ENCODE data around the gene LYPLA2.
A peak's percentile ranks its signal among the peaks of the same experiment; 100 is the strongest.

Gene LYPLA2

DNA sequence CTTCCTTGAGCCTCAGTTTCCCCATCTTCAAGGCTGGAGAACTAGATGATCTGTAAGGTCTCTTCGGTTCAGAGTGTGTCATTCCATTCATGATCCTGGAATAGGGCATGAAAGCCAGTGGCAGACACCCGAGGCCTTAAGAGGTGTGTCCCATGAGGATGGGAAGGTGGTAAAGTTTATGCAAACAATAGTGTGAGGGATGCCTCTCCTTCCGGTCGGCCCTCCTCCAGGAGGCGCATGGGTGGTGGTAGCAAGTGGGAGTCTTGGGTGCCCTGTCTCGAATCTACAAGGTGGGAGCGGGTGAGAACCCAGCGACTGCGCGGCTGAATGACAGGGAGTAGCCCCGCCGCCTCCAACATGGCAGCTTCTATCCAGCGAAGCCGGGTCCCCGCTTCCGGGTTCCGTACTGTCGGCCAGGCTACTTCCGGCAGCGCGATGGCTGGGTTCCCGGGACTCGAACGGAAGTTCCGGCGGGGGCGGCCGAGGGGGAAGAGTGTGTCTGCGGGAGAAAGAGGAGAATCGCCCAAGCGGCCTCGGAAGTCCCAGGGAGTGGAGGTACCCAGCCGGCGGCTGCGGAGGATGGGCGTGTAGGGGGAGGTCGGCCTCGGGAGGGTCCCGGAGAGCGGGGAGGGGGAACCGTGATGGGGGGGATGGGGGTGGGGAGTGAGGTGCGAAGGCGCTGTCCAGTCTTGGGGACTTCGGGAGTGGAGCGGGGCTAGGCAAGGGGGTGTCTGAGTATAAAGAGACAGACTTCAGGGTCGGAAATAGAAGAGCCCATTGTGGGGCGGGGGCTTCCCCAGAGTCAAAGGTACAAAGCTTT lies at the start of gene LYPLA2:
LYPLA2 (plus strand) TSS at position 450 of the 820 bp plus-strand sequence. CDS start 1,538 bp downstream, outside the sequence.
- peak; percentile 92 for DNase-seq (ENCODE audit: low spot score)

DNA sequence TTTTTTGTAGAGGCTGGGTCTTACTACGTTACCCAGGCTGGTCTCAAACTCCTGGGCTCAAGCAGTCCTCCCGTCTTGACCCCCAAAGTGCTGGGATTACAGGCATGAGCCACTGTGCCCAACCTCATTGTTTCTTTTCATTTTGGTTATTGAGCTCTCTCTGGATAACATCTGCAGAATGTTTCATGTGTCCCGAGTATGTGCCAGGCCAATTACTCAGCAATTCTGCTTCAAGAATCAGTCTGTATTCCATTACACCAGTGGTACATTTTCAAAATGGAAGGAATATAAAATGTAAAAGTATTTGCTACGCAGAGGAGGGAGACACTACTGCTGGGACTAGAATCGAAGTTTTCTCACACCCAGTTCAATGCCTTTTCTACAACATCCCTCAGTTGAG lies 49.3 kb upstream of the LYPLA2 start:
- DNase-seq (ENCODE audit: low spot score), result no peak

- no peak for DNase-seq (ENCODE audit: low spot score)
Observed at GRCh38 chr1:23742670-23743286, 48.2 kb upstream of the LYPLA2 start.

- peak; percentile 94 for DNase-seq (ENCODE audit: low spot score)
Observed at GRCh38 chr1:23743287-23744152, 47.4 kb upstream of the LYPLA2 start, which contains the start of gene ELOA. Gene ELOA, plus strand, starts transcription at chr1:23743471. Its CDS starts 33 bp downstream, at chr1:23743504.

GRCh38 chr1:23745515-23745914 lies 45.4 kb upstream of the LYPLA2 start:
- DNase-seq (ENCODE audit: low spot score), result no peak

DNA sequence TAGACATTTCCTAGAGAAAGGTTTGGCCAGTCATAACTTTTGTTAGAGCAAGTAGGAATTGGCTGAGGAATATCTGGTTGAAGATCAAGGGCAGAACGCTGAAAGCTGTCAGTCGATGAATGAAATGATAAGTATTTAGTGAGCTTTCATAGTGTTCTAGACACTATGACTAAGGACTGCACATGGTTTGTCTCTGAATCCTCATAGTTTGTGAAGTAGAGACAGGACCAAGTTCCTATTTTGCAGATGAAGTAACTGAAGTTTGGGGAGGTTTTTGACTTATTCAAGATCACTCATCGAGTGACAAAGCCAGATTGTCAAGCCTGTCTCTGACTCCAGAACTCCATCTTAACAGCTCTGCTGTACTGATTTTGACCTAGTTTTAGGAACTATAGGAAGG lies 42.9 kb upstream of the LYPLA2 start:
- no peak for DNase-seq (ENCODE audit: low spot score)

DNA sequence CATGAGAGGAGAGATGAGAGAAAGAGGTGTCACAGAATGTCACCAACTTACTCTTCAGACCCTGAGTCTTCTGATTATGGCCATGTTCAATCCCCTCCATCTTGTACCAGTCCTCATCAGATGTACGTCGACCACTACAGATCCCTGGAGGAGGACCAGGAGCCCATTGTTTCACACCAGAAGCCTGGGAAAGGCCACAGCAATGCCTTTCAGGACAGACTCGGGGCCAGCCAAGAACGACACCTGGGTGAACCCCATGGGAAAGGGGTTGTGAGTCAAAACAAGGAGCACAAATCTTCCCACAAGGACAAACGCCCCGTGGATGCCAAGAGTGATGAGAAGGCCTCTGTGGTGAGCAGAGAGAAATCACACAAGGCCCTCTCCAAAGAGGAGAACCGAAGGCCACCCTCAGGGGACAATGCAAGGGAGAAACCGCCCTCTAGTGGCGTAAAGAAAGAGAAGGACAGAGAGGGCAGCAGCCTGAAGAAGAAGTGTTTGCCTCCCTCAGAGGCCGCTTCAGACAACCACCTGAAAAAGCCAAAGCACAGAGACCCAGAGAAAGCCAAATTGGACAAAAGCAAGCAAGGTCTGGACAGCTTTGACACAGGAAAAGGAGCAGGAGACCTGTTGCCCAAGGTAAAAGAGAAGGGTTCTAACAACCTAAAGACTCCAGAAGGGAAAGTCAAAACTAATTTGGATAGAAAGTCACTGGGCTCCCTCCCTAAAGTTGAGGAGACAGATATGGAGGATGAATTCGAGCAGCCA lies 39.7 kb upstream of the LYPLA2 start:
- peak; percentile 79 for DNase-seq (ENCODE audit: low spot score)

DNA sequence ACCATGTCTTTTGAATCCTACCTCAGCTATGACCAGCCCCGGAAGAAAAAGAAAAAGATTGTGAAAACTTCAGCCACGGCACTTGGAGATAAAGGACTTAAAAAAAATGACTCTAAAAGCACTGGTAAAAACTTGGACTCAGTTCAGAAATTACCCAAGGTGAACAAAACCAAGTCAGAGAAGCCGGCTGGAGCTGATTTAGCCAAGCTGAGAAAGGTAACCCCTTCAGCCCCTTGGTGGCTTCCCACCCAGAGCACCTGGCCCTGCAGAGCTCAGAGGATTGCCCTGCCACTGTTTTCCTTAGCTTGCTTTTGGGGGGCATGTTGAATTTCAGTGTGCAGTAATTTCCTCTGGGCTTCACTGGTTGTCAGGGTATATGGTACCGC lies 39.1 kb upstream of the LYPLA2 start:
- no peak for DNase-seq (ENCODE audit: low spot score)

GRCh38 chr1:23752909-23753308 lies 38.0 kb upstream of the LYPLA2 start:
- DNase-seq (ENCODE audit: low spot score), result no peak

- DNase-seq (ENCODE audit: low spot score), result no peak
Observed at GRCh38 chr1:23756676-23757075, 34.3 kb upstream of the LYPLA2 start.

DNA sequence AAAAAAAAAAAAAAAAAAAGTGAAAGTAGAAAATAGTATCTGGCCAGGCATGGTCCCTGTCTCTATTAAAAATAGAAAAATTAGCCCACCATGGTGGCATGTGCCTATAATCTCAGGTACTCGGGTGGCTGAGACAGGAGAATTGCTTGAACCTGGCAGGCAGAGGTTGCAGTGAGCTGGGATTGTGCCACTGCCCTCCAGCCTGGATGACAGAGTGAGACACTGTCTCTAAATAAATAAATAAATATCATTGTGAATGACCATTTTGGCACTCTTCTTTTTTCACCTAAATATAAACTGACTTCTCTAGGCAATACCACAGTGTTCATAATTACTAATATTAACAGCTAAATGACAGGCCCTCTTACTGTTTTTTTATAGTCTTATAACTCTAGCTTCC lies 33.1 kb upstream of the LYPLA2 start:
- DNase-seq (ENCODE audit: low spot score), result no peak

DNA sequence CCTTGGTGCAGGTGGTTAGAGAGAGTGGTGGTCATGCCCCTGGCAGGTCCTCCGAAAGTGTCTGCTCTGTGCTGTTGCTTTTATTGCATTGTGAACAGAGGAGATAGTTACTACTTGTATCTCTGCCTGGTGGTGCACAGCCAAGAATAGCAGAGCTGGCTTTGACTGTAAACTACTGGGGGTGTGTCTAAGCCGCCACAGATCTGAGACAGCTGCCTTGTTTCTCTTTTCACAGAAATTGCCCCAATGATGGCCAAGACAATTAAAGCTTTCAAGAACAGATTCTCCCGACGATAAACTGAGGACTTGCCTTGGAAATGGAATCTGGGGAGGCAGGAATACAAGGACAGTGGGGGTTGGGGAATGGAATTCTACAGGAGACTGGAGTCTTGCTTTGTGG lies 31.7 kb upstream of the LYPLA2 start:
- DNase-seq (ENCODE audit: low spot score), result no peak

DNA sequence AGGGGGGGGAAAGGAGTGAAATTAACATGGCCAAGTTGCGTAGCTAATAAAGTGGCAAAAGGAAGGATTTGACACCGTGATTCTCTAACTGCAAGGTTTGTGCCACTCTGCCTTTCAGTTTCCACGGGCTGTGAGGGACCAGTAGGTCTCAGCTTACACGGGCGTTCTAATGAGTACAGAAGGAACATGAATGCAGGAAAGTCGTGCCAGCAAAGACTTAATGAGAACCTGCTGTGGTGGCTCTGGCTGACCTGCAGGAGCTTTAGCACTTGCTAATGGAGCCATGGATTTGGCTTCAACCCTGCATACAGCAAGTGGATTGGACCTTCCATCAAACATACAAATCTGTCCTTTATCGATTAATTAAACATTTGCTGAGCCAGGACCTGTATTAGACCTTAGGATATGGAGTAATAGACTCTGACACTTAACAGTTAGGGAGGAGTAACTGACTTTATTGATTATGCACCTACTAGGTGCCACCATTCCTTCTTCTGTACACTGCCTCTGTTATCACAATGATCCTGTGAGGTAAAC lies 27.8 kb upstream of the LYPLA2 start:
- DNase-seq (ENCODE audit: low spot score), result no peak

- no peak for DNase-seq (ENCODE audit: low spot score)
Observed at GRCh38 chr1:23768733-23769132, 22.2 kb upstream of the LYPLA2 start.

DNA sequence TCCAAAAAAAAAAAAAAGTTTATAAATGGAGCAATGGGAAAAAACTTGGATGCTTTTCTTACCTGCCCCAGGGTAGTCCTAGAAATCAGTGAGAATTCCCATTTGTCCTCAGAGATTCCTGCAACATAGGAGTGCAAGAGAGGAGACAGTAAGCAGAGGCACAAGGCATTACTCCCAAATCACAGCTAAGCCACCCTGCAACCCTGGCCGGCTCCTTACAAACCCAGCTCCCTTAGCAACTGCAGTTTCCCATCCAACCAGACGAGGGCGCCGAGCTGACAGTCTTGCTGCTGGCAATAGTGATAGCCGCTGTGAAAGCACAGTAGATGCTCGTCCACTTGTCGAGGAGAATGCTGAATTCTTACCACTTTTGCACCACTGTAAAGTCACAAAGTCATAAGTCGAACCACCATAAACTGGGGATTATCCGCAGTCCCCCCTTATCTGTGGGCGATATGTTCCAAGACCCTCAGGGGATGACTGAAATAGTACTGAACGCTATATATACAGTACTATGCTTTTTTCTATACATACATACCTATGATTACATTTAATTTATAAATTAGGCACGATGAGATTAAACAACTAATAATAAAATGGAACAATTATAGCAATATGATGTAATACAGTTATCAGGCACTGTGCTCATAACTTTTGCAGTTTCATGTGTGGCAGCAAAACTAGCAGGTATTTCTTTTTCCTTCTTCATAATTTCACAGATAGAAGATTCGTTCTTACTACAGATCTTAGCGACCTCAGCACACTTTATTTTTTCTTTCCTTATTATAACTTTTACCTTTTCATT lies 18.7 kb upstream of the LYPLA2 start:
- peak; percentile 82 for DNase-seq (ENCODE audit: low spot score)

DNA sequence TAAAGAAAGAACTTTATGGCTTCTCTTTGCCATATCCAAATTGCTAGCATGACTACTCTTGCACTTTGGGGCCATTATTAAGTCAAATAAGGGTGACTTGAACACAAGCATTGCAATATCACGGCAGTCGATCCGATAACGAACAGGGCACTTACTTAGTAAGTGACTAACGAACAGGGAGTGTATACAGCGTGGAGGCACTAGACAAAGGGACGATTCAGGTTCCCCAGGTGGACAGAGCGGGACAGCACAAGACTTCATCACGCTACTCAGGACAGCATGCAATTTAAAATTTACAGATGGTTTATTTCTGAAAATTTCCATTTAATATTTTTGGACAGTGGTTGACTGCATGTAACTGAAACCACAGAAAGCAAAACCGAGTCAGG lies 18.1 kb upstream of the LYPLA2 start:
- DNase-seq (ENCODE audit: low spot score), result no peak

- DNase-seq (ENCODE audit: low spot score), result no peak
Observed at GRCh38 chr1:23774174-23774880, 16.6 kb upstream of the LYPLA2 start.

GRCh38 chr1:23776217-23776616 lies 14.7 kb upstream of the LYPLA2 start:
- no peak for DNase-seq (ENCODE audit: low spot score)

DNA sequence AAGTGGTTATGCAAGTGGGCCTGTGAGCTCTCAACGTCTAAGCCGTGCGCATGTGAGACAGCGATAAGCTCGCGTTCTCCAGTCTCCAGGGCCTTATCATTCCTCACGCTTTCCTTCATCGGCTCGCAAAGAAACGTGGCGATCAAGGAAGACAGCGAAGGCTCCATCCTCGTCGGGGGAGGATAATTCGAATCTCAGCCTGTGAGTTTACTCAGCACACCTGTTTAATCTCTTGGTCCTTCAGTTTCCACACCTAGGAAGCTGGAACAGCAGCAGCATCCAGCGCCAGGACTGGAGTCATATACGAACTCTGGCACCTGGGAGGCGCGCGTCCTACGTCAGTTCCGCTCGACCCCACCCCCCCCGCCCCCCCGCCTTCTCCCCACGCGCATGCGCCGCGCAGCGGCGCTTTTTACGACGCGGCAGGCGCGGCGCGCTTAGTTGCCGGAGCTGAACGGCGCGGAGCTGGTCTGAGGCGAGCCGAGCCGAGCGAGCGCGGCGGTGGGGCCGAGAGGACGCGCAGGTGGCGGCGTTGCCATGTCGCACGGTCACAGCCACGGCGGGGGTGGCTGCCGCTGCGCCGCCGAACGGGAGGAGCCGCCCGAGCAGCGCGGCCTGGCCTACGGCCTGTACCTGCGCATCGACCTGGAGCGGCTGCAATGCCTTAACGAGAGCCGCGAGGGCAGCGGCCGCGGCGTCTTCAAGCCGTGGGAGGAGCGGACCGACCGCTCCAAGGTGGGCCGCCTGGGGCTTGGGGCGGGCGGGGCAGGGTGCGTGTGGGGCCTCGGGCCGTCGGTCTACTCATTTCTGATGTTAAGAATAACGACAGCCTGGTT lies 12.7 kb upstream of the LYPLA2 start, which contains the start of gene PITHD1:
PITHD1 (plus strand) TSS at position 440 of the 836 bp plus-strand sequence; CDS start at position 538, 98 bp downstream.
- DNase-seq (ENCODE audit: low spot score), result peak; percentile 97

Measured in D341Med (cell line).